Measurements from ENCODE around the gene RFC2.
"Not testable (repeated sequence)": the region's sequence is repeated elsewhere in the genome, so short reads cannot be mapped to it uniquely, and the experiment has no call there.

DNA sequence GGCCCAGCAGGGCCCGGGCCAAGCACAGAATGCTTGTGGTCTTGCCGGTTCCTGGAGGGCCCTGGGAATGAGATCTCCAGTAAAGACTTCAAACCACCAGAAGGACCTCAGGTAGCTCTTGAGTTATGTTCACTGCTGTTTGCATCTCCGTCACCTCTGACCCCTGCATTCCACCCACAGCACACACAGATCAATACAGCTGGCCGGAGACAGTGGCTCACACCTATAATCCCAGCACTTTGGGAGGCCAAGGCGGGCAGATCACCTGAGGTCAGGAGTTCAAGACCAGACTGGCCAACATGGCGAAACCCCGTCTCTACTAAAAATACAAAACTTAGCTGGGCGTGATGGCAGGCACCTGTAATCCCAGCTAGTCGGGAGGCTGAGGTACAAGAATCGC, 5.1 kb downstream of the RFC2 start:
- not testable (repeated sequence) for TF ChIP-seq POLR2AphosphoS5 (IDR thresholded peaks at IDR 0.05; ENCODE audit: low read depth, low read length); POLR2A (IDR thresholded peaks at IDR 0.05; ENCODE audit: low read depth, low read length); TAF1 (IDR thresholded peaks at IDR 0.05; ENCODE audit: borderline replicate concordance, low read depth, low read length)
